Sciatic nerve (tissue), 2 donors: ENCODE measurements around the gene NOSTRIN. TPM values are rescaled to one million over a fixed set of nuclear protein-coding genes. Genes with fewer than 3 reads are reported as not detected.

Experiments
- ATAC-seq: fragments of 200-7000 bp; cut with Tn5 transposase; one replicate; pipeline ENCODE4 v1.9.1; 2020; ENCODE audit warnings: mild to moderate bottlenecking, moderate library complexity
- DNase-seq: peaks from one replicate; pipeline ENCODE4 v3.0.0-alpha.2; 2020; ENCODE audit warnings: low spot score
- intact Hi-C: fragments of 100-400 bp; cut with DNase I; formaldehyde crosslinking; loops from one replicate; pipeline ENCODE4 v1.14.2; 2022
- total RNA-seq: library from RNA; stranded (reverse); fragmentation: NEBNext Ultra II Directional; extraction: Animal tissue kit (Norgen Biotek cat#: 25700); gene quantifications from one replicate; pipeline ENCODE4 v1.2.1, GENCODE V29; 2021
- donor health status: DM: no; HTN: no; CAD: no.
- donor health status: DM: no; HTN: no; CAD: no.

Gene NOSTRIN
- total RNA-seq, 1 donor from 2014 or later = 36.2 TPM

GRCh38 chr2:168904358-168904757, 101.9 kb downstream of the NOSTRIN start:
- intact Hi-C loops = no loop called here
- DNase-seq (no peak), ATAC-seq (no peak)

- DNase-seq (no peak), ATAC-seq (no peak)
- intact Hi-C loops = no loop called here
Observed at GRCh38 chr2:168907940-168908662, 105.7 kb downstream of the NOSTRIN start.

- intact Hi-C loops = loop anchor here (10.0 kb wide), 1 partner anchor 566 kb away; no protein-coding TSS in a partner anchor
- no peak for ATAC-seq
- DNase-seq = no peak
Observed at GRCh38 chr2:168910330-168910729, 107.9 kb downstream of the NOSTRIN start.

GRCh38 chr2:168912466-168912865, 110.0 kb downstream of the NOSTRIN start:
- intact Hi-C loops = loop anchor here (10.0 kb wide), 1 partner anchor 568 kb away; no protein-coding TSS in a partner anchor
- DNase-seq = no peak
- ATAC-seq = no peak

- peak; percentile 86 for ATAC-seq
- DNase-seq = peak; percentile 58
- intact Hi-C loops = loop anchor here (10.0 kb wide), 1 partner anchor 568 kb away; no protein-coding TSS in a partner anchor
Observed at GRCh38 chr2:168912901-168913369, 110.5 kb downstream of the NOSTRIN start.

- DNase-seq (no peak), ATAC-seq (no peak)
- intact Hi-C loops = loop anchor here (10.0 kb wide), 1 partner anchor 569 kb away; no protein-coding TSS in a partner anchor
Observed at GRCh38 chr2:168913495-168913894, 111.1 kb downstream of the NOSTRIN start.

Other genes with a start within 250 kb of the NOSTRIN start
- gene SPC25, start 87.8 kb downstream of the NOSTRIN start, total RNA-seq = 0.36 TPM
- gene G6PC2, start 98.7 kb downstream of the NOSTRIN start, total RNA-seq = not detected
- 1.5 TPM for gene ABCB11, start 228.7 kb downstream of the NOSTRIN start, total RNA-seq